HG02642 (cell line): ENCODE results near the gene TGFBR3.

Experiments used
- ATAC-seq: cut with Tn5 transposase; IDR thresholded peaks from one replicate; pipeline ENCODE4 v1.9.1; 2021; ENCODE audit warnings: mild to moderate bottlenecking; ENCODE audit not compliant: unreplicated experiment, poor library complexity

Gene TGFBR3

GRCh38 chr1:91885716-91886506 is at the start of gene TGFBR3:
TSS of gene TGFBR3 (minus strand) at chr1:91886151. CDS start at chr1:91861531, 24,620 bp downstream.
- peak; percentile 79 for ATAC-seq

DNA sequence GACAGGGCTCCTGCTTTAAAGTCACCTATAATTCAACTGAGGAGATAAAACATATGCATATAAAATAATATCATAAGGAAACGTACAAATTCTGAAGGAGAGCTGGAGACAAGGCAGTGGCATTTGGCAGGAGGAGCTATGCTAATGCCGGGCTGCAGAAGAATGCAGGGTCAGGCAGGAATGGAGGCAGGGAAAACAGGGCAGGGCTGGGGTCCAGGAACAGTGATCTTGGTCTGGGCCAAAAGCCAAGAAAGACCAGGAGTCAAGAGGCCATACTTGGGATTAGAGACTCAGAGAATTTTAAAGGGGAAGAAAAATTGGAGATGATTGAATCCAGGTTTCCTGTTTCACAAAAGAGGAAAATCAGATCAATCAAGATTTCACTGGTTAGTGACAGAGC is 43.3 kb upstream of the TGFBR3 start:
- no peak for ATAC-seq

DNA sequence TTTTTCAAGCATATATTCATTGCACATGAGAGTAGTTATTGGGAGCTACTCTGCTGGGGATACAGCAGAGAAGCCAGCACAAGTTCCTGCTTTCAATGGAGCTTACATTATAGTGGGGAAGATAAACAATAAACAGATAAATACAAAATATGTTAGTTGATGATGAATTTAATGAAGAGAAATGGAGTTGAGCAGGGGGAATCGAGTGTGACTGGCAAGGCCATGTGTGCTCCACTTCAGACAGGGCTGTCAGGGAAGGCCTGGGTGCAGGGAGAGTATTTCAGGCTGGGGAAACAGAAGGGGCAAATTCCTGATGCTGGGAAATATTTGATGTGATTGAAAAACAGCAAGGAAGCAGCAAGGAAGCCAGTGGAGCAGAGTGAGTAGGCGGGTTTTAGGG is 42.1 kb upstream of the TGFBR3 start:
- ATAC-seq = no peak

DNA sequence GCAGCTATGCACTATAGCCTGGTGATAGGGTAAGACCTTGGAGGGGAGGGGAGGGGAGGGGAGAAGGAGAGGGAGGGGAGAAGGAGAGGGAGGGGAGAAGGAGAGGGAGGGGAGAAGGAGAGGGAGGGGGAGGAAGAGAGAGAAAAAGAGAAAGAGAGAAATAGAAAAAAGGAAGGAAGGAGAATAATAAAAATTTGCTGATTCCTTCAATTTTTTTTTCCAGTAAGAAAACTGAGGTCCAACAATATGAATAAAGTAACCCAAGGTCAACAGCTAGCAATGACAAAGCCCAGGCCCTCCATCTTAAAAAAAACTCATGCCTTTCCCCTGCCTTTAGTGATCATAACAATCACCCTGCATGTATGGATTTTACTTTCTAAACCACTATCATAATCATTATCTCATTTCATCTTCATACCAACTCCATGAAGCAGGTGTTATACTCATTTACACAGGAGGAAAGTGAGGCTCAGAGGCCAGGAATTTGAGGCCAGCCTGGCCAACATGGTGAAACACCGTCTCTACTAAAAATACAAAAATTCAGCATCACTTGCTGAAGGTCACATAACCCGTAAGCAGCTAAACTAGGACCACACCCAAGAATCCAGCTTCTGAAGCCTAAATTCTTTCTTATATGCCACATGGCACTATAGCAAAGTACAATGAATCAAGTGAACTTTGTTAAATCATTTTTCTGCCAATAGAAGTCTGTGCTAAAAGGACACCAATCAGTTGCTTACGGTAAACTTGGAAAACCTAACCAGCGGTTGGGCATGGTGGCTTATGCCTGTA is 39.9 kb upstream of the TGFBR3 start:
- no peak for ATAC-seq

DNA sequence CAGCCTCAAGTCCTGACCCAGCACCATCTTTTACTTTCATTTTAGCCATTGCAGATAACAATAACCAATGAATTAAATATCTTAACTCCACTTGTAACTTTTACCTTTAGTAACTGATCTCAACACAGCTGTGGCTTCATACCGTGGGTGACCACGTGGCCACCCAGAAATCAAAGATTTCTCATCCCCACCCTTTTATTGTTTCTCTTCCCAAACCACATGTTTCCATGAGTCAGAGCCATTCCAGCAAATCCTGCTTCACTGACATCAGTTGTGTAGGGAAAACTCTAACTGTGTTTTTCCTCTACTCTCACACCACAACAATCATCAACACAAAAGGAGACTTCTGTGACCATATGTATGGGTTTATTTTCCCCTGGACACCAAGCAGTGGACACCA is 38.2 kb upstream of the TGFBR3 start:
- ATAC-seq = no peak

DNA sequence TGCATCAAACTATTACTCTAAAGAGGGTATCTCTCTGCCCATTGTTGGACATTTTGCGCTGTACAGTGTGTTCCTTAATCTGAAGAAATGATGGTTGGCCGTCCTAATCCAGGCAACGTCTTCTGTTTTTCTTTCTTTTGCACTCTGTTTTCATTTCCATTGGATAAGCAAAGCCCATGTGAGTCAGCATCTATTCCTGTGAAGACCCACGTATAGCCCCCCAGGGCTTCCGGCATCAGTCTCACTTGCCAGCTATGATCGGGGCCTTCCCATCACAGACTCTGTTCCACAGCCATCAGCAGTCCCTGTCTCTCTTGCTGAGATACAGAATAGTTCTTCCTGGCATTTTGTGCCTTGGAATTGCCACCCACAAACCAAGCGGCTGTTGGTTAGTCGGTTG is 34.0 kb upstream of the TGFBR3 start:
- ATAC-seq = no peak

DNA sequence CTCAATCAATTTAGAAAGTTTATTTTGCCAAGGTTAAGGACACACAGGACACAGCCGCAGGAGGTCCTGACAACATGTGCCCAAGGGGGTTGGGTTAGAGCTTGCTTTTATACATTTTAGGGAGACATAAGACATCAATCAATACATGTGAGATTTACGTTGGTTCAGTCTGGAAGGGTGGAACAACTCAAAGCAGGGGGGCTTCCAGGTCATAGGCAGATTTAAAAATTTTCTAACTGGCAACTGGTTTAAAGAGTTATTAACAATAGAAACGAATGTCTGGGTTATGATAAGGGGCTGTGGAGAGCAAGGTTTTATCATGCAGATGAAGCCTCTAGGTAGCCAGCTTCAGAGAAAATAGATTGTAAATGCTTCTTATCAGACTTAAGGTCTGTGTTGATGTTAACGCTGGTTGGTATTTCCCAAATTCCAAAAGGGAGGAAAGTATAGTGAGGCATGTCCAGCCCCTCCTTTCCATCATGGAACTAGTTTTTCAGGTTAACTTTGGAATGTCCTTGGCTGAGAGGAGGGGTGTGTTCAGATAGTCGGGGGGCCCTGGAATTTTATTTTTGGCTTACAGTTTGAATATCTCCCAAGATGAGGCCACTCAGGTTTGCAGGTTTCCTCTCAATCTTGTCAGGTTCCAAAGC is 31.0 kb upstream of the TGFBR3 start:
- no peak for ATAC-seq

DNA sequence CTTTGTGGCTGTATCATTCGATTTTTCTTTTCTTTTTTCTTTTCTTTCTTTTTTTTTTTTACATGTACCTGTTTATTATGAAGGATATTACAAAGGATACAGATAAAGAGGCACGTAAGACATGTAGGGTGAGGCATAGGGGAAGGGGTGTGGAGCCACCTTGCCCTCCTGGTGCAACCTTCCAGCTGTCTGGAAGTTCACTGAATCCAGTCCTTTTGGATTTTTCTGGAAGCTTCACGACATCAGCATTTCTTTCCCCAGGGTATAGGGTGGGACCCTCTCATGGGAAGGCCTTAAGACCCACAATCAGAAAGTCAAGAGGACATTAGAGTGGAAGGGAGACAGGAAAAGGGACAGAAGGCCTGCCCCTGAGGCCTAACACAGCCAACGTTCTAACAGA is 30.1 kb upstream of the TGFBR3 start:
- no peak for ATAC-seq

DNA sequence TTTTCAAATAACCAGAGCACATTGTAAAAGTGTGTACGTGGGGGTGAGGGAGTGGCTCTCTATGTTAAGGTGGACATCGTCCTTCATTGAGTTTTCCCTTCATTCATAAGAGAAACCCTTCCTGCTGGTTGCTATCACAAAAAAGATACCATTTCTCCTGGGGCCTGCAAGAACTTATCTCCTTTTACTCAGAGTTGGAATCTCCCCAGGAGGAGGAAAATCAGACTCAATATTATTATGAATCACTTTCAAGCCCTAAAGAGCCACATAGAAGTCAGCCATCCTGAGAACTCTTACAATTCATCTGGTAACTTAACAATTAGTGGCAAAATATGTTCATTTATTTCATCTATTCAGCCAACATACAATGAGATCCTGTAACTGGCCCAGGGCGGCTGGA is 27.1 kb upstream of the TGFBR3 start:
- no peak for ATAC-seq

GRCh38 chr1:91912266-91912665 is 26.3 kb upstream of the TGFBR3 start:
- ATAC-seq = no peak

DNA sequence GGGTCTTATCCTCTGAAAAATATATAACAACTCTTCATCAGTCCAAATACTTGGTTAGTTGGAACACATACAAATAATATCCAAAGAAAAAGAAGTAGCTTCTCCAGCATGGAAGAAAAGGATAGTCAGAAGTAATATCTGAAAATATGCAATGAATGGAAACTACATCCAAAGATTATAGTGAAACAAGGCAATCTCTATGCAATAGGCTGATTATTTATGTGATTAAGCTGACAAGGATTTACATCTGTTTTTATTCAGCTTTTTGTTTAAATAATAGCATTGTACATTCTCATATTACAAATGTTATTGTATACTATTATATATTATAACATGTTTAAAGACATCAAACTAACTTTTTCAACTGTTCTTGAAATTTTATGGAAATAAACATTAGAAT is 15.3 kb upstream of the TGFBR3 start:
- no peak for ATAC-seq

DNA sequence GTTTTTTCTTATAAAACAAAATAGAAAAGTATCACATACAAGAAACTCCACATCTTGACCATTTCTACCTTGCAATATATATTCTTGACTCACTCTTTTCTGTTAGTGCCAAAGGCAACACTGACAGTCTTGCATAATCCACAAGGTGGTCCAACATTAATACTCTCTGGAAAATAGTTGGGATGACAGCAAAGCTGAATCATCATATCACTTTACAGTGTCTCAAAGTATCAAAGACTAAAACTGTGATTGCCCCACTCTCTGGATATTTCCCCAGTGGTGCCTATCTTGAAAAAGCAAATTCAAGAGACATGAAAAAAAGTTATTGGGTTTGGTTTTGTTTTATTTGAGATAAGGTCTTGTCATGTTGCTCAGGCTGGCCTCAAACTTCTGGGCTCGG is 14.6 kb upstream of the TGFBR3 start:
- ATAC-seq = no peak

GRCh38 chr1:91897016-91897415 is 11.1 kb upstream of the TGFBR3 start:
- no peak for ATAC-seq

GRCh38 chr1:91895832-91896556 is 10.0 kb upstream of the TGFBR3 start:
- no peak for ATAC-seq

- ATAC-seq = no peak
Measured at GRCh38 chr1:91894036-91894761, 8.2 kb upstream of the TGFBR3 start.

DNA sequence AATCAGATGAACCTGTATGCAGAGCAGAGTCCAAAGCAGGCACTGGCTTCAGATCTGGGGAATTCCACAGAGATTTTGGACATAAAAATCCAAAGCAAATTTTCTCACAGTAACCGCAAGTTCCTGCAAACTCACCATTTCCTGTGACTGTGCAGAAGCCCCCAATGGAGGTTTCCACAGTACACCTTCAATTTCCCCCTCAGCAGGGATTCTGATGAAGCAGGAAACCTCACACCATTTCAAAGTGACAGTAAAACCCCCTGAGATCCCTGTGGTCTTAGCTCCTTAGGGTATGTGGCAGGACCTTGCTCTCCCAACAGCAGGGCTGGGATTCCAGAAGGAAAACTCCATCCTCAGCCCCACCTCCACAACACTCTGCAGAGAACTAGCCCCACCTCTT is 6.0 kb upstream of the TGFBR3 start:
- ATAC-seq = no peak

DNA sequence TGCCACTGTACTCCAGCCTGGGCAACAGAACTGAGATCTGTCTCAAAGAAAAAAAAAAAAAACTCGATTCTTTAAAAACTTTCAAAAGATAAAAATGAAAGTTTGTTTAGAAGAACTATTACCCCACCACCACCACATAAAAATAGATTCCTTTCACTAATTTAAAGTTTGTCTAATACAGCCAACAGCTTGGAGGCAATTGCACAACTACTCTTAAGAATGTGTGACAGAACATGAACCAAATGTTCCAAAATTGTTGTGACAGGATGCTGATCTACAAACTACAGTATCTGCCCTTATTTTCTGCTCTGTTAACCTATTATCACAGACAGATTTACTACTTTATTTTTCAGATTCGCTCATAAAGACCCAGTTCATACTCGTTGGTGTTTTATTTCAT is 5.5 kb upstream of the TGFBR3 start:
- no peak for ATAC-seq

GRCh38 chr1:91889717-91890459 is 3.9 kb upstream of the TGFBR3 start:
- ATAC-seq = no peak

DNA sequence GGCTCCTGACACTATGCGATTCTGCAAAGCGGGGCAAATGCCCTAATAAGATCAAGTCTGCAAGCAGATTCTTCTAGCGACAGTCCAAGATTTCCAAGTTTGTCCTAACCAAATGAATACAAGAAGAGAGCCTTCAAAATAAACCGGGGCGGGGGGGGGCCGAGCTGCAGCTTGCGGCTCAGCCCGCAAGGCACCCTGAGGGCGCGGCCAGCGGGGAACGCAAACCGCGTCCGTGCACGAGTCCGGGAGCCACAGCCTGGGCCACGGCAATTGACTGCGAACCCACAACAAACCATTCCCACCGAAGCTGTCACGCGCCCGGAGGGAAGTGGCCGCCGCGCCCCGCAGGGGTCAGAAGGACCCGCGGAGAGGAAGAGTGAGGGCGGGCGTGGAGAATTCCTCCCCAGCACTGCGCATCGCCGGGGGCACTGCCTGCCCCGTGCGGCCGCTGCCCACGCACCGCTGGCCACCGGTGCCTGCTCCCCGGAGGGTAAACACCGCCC is 687 bp downstream of the TGFBR3 start:
- peak; percentile 18 for ATAC-seq
